GM13976 (cell line): ENCODE measurements around the gene TNS1.

Experiments used
- DNase-seq: peaks from one replicate; pipeline ENCODE4 v3.0.0; 2012; ENCODE audit warnings: low spot score
- CTCF ChIP-seq: IDR thresholded peaks from 2 replicates; pipeline ENCODE4 v1.5.1; 2012; ENCODE audit warnings: borderline replicate concordance, mild to moderate bottlenecking; ENCODE audit not compliant: insufficient read depth; ENCODE audit errors: extremely low read depth, missing control alignments, control extremely low read depth
- in situ Hi-C: fragments of 300-500 bp; cut with MboI; formaldehyde crosslinking; loops from one replicate; pipeline ENCODE4 v1.12.0; 2022; ENCODE audit warnings: low sequenced_read_pairs, mixed read lengths, inconsistent platforms; ENCODE audit not compliant: unreplicated experiment

The TNS1 gene

GRCh38 chr2:217981084-217981730 is 21.6 kb downstream of the TNS1 start:
- DNase-seq: no peak
- TF ChIP-seq CTCF: no peak
- in situ Hi-C loops: loop anchor here (10.0 kb wide), 1 partner anchor 186 kb away; no protein-coding TSS in a partner anchor

GRCh38 chr2:217980591-217980990 is 22.2 kb downstream of the TNS1 start:
- TF ChIP-seq CTCF: no peak
- DNase-seq: no peak
- in situ Hi-C loops: loop anchor here (10.0 kb wide), 1 partner anchor 186 kb away; no protein-coding TSS in a partner anchor

GRCh38 chr2:217980036-217980435 is 22.8 kb downstream of the TNS1 start:
- TF ChIP-seq CTCF: no peak
- in situ Hi-C loops: loop anchor here (10.0 kb wide), 1 partner anchor 185 kb away; no protein-coding TSS in a partner anchor

GRCh38 chr2:217979151-217979811 is 23.5 kb downstream of the TNS1 start:
- no peak for DNase-seq
- no peak for TF ChIP-seq CTCF
- in situ Hi-C loops: no loop called here

More at GRCh38 chr2:217980036-217980435, 22.8 kb downstream of the TNS1 start:
- DNase-seq: no peak

GRCh38 chr2:217978536-217979150 is 24.2 kb downstream of the TNS1 start:
- DNase-seq: no peak
- in situ Hi-C loops: no loop called here
- no peak for TF ChIP-seq CTCF

GRCh38 chr2:217977840-217978535 is 24.8 kb downstream of the TNS1 start:
- no peak for TF ChIP-seq CTCF
- no peak for DNase-seq
- in situ Hi-C loops: no loop called here
